ENCODE measurements around the gene NEK8.
A peak's percentile ranks its signal among the peaks of the same experiment; 100 is the strongest.

NEK8 gene

DNA sequence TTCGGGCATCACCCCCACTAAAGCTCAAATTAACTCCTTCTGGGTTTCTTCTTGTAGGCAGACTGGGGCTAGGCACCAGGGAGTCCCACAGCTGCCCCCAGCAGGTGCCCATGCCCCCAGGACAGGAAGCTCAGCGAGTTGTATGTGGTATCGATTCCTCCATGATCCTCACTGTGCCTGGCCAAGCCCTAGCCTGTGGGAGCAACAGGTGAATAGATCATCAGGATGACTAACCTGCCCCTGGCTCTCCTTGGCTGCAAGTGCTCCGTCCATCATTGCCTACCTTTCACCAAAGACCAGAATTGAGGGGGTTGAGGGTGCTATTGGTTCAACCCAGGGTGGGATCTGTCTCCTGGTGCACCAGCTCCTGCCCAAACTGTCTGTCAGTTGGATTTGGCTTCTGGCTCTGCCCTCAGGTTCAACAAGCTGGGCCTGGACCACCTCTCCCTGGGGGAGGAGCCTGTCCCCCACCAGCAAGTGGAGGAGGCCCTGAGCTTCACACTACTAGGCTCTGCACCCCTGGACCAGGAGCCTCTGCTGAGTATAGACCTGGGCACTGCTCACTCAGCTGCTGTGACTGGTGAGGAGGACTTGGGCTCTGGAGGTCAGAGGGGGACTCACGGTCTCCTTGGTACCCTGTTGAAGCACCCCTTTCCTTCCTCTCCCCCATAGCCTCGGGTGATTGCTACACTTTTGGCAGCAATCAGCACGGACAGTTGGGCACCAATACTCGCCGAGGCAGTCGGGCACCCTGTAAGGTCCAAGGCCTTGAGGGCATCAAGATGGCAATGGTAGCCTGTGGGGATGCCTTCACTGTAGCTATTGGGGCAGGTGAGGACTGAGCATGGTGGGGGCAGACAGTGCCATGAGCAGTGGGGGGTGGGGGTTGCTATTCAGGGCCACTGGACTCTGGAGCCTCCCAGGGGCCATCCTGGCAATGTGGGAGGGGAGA is 12.1 kb downstream of the NEK8 start:
- DNase-seq (ENCODE audit: insufficient read length, low spot score) = no peak
- no peak for FAIRE-seq
- TF ChIP-seq POLR2A (IDR thresholded peaks at IDR 0.05; ENCODE audit: low read depth, low read length) = no peak

DNA sequence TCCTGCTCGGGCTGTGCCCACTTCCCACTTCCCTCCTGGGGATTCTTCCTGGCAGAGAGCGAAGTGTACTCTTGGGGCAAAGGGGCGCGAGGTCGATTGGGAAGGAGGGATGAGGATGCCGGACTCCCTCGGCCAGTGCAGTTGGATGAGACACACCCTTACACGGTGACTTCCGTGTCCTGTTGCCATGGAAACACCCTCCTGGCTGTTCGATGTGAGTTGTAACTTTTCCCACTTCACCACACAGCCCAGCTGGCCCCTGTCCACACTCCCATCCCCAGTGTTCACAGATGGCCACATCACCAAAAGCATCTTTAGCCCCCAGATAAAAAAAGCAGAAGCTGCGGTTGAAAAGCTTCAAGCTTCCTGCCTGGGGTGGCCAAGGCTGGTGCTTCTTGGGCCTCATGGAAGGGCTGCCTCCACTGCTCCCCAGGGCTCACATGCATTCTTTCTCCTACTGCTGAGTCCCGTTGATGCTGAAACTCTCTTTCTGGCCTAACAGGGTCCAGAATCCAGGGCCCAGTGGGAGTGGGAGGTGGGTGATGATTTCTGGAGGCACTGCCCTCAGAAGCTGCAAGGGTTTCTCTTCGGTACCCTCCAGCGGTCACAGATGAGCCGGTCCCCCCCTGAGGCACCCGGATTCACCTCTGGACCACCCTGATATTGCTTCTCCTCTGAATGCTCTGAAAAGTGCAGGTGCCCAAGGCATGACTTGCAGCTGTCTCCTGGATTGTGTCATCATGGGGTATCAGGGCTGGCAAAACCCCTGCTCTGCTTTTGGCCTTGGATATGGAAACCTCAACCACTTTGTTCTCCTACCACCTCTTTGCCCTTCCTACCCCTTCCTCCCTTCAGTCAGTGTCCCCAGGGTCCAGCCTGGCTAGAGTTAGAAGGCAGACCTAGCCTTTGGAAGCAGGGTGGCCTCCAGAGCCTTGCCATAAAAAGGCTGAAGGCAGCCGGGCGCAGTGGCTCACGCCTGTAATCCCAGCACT is 13.1 kb downstream of the NEK8 start:
- DNase-seq (ENCODE audit: insufficient read length, low spot score) = no peak
- FAIRE-seq = no peak
- no peak for TF ChIP-seq POLR2A (IDR thresholded peaks at IDR 0.05; ENCODE audit: low read depth, low read length)

DNA sequence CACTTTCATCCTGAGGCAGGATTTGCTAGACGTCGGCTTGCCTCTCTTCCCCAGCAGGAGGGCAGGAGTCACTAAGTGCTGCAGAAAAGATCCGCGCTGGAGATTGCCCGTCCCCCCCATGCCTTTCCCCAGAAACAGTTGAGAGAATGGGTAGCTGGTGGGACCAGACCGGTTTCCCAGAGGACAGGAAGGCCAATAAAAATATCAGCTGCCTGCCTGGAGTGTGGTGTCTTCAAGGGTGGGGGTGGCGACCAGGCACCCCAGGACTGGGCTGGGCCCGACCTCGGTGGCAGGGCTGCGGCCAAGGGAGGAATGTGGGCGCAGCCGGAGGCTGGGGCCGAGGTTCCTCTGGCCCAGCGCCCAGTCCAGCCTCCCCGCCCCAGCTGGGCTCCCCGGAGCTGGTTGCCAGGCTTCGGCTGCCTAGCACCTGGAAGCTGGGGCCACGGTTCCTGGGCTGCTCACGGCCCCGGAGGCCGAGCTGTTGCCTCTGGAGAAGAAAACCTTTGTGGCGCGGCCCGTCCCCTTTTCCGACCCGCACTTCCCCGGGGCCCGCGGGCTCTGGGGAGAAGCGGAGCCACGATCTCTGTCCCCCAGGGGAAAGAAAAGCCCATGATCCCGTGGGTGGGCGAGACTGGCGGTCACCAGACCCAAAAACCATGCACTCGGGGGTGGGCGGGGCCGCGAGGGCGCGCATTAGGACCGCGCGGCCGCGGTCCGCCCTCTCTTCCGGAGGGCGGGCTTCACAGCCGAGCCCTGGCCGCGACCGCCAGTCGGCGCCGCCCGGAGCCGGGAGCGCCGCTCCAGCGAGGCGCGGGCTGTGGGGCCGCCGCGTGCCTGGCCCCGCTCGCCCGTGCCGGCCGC is 14.9 kb downstream of the NEK8 start, which contains the start of gene TRAF4:
TSS of gene TRAF4 (plus strand) at position 769 of the 861 bp plus-strand sequence. CDS start 102 bp downstream, outside the sequence.
- peak; percentile 97 for DNase-seq (ENCODE audit: insufficient read length, low spot score)
- peak; percentile 100 for TF ChIP-seq POLR2A (IDR thresholded peaks at IDR 0.05; ENCODE audit: low read depth, low read length)
- no peak for FAIRE-seq

DNA sequence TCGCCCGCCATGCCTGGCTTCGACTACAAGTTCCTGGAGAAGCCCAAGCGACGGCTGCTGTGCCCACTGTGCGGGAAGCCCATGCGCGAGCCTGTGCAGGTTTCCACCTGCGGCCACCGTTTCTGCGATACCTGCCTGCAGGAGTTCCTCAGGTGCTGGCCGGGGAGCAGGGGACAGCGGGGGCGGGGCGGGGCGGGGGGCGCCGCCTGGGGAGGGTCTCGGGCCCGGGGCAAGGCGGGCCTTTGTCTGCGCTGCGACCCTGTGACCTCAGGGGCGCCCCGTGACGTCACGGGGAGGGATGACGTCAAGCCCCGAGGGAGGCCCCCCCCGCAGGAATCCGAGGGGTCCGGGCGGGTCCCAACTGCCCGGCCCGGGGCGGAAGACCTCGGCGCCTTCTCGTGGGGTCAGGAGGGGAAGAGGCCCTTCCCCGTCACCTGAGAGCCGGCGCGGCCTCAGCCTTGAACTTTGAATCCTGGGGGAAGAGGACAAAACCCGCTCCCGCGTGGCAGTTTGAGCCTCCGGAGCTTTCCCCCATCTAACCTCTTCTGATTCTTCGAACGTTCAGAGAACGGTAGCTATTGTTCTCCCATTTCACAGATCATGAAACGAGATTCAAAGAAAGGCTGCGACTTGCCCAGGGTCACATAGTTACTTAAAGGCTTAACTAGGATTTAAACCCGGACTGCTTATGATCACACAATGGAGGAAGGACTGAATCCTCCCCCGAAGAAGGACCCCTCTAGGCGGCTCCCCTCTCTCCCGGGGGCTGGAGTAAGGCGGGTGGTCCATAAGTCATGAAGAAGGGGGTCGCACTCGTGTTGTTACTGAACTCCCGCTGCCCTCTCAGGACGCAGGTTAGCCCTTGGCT is 15.8 kb downstream of the NEK8 start:
- FAIRE-seq (no peak), DNase-seq (ENCODE audit: insufficient read length, low spot score) (no peak)

DNA sequence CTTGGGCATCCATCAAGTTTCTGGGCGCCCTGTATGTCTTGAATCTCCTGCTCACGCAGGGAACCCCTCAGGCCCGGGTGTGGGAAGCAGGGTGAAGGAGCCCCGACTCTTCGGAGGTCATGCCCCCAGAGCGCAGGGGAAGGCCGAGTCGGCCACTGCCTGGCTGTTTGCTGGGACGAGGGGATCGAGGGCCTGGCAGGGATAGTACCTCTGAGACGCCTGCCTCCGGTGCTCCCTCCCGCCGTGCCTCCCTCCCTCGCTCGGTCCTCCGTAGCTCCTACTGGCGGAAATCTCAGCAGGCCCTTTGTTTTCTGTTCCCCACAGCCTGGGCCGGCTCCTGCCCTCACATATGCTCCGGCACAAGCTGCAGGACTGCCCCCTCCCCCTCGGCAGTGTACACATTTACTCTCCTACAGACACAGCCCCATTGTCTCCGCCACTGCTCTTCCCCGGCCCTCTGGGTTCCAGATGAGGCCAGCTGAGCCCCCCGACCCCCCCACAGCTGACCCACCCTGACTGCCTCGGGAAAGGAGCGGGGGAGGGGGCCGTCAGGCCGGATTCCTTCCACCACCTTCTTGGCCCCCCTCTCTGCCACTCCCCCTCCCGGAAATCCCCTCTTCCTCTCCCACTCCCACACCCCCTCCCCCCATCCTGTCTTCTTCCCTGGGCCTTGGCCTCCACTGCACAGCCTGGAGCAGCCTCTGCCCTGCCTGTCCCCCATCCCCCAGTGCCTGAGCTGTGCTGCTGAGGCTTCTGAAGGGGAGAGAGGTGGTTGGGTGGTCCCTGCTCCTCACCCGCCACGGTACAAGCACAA is 16.6 kb downstream of the NEK8 start:
- TF ChIP-seq POLR2A (IDR thresholded peaks at IDR 0.05; ENCODE audit: low read depth, low read length) = peak; percentile 33; the same call in 1 of the 2 replicates
- no peak for DNase-seq (ENCODE audit: insufficient read length, low spot score)
- no peak for FAIRE-seq

More for the DNA sequence above, 15.8 kb downstream of the NEK8 start:
- peak; percentile 17; the same call in 1 of the 2 replicates for TF ChIP-seq POLR2A (IDR thresholded peaks at IDR 0.05; ENCODE audit: low read depth, low read length)

DNA sequence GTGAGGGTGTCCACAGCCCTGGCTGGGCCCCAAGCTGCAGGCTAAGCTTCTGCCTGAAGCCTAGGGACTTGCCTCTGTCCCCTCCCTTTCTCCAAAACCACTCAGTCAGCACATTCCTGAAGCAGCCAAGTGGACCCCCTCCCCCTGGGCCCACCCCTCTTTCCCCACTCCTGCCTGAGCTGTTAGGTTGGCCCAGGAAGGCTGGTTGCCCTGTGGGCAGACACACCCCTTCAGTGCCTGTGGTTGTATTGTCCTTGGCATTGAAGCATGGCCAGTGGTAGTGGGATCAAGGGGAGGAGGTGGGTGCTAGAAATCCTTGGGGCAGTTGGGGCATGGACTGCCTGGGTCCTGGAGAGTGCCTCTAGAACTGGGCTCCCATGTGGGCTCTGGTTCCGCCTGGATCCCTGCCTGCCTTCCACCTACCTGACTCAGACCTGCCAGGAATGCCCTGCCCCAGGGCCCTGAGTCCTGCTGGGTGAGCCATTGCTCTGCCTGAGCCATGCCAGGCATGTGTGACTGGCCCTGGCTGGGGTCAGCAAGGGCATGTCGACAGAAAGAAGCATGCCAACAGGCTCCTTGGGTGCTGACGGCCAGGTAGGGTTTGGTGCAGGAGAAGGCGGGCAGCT is 17.3 kb downstream of the NEK8 start:
- DNase-seq (ENCODE audit: insufficient read length, low spot score) (peak; percentile 83), FAIRE-seq (no peak)
- no peak for TF ChIP-seq POLR2A (IDR thresholded peaks at IDR 0.05; ENCODE audit: low read depth, low read length)

DNA sequence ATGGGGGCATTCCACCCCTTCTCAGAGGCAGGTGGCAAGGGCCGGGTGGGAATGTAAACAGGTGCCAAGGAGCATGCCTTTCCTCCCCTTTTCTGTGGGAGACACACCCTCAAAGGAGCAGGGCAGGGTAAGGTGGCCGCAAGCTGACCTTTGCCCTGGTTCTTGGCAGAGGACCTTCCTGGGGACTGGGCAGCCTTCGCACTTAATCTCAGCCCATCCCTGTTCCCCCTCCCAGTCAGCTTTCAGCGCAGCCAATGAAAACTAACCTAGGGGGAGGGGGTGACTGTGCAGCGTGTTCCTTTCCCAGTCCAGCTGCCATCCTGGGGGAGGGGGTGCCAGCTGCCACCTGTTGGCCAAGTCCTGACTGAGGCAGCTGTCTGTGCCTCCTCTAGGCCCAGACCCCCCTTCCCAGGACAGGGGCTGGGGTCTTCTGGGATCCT is 18.0 kb downstream of the NEK8 start:
- FAIRE-seq (no peak), DNase-seq (ENCODE audit: insufficient read length, low spot score) (no peak)
- TF ChIP-seq POLR2A (IDR thresholded peaks at IDR 0.05; ENCODE audit: low read depth, low read length) = no peak

DNA sequence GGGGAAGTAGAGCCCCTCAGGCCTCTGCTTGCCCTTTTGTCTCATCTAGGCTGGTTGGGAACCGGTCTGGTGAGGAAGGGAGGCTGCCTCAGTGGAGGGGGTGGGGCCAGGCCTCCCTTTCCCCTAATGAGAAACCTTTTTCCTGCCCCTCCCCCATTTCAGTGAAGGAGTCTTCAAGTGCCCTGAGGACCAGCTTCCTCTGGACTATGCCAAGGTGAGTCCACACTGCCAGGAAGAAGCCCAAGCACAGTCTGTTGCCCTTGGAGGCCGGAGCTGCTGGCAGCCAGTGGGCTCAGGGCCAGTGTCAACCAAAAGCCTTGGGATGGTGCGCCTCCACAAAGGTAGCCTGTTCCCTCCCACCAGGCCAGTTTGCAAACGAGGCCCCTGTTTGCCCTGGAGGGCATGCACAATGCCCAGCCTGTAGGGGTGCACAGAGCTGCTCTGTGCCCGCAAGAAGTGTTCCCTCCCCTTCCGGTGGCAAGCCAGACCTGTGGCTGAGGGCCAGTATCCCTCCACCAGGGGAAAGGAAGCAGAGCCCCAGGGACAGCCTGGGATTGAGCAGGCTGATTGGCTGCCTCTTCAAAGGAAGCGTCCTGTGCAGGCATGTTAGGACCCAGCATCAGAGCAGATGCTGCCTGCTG is 18.6 kb downstream of the NEK8 start:
- DNase-seq (ENCODE audit: insufficient read length, low spot score) (no peak), FAIRE-seq (no peak)
- no peak for TF ChIP-seq POLR2A (IDR thresholded peaks at IDR 0.05; ENCODE audit: low read depth, low read length)

DNA sequence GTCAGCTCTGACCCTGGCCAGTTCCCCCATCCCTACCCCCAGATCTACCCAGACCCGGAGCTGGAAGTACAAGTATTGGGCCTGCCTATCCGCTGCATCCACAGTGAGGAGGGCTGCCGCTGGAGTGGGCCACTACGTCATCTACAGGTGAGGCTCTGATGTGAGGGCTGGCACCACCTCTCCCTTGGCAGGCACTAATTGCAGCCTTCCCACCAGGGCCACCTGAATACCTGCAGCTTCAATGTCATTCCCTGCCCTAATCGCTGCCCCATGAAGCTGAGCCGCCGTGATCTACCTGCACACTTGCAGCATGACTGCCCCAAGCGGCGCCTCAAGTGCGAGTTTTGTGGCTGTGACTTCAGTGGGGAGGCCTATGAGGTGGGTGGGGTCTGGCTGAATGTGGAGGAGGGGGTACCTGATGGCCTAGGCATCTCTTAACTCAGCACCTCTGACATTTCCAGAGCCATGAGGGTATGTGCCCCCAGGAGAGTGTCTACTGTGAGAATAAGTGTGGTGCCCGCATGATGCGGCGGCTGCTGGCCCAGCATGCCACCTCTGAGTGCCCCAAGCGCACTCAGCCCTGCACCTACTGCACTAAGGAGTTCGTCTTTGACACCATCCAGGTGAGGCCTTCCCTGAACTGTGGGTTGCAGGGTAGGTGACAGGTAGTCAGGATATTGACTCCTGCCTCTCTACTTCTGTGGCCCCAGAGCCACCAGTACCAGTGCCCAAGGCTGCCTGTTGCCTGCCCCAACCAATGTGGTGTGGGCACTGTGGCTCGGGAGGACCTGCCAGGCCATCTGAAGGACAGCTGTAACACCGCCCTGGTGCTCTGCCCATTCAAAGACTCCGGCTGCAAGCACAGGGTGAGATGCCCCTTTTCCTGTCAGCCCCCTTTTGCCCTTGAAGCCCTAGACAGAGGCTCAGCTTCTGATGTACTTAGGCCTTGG is 19.5 kb downstream of the NEK8 start:
- no peak for FAIRE-seq
- no peak for DNase-seq (ENCODE audit: insufficient read length, low spot score)
- no peak for TF ChIP-seq POLR2A (IDR thresholded peaks at IDR 0.05; ENCODE audit: low read depth, low read length)

Measured in H54 (cell line).